ENCODE data around the gene CPN2.
A peak's percentile ranks its signal among the peaks of the same experiment; 100 is the strongest.

CPN2 gene

DNA sequence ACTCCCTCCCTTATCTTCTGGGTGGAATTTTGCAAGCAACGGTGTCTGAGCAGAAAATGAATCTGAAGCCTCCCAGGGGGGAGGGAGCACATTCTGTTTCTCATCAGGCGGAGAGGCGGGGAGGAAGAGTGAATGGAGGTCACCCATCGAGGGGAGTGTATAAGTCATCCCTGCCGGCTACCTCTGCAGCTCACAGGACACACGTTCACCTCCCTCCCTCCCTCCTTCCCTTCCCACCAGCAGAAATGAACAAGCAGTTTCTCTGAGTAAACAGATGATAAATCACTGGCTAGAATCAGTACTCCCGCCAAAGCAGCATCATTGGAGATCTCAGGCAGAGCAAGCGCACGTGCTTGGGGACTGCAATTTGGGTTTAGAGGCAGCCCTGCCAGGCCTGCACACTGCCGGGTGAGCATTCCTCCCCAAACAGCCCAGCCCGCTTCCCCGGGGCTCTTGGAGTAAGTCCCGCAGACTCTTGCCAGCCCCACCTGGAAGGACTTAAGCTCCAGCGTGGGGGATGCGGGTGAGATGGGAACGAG lies 38.3 kb downstream of the CPN2 start:
- no peak for DNase-seq

DNA sequence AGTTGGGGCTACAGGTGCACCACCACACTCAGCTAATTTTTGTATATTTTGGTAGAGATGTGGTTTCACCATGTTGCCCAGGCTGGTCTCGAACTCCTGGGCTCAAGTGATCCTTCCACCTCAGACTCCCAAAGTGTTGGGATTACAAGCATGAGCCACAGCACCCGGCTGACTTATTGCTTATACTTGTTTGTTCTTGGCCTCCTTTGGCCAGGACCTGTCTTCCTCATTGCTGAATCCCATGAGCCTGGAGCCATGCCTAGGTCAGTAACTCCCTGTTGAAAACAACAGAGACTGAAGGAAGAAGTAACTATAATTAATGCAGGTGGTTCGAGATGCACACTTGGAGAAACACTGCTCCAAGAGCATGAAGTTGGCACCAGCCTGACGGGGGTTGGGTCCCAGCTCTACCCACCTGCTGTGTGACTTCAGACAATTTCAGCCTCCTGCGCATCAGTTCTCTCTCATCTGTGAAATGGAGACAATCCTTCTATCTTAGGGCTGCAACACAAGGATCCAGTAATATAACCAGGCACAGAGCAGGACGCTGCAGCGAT lies 38.9 kb downstream of the CPN2 start:
- no peak for DNase-seq

DNA sequence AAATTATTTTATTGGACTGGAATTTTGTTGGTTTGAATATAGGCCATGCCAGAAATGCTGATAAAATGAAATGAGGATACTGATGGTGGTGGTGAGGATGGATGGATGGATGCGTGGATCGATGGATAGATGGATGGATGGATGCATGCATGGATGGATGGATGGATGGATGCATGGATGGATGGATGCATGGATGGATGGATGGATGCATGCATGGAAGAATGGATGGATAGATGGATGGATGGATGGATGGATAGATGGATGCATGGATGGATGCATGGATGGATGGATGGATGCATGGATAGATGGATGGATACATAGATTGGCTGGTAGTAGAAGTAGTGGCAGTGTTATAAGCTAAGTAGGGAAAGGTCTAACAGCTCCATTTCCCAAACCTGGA lies 40.1 kb downstream of the CPN2 start:
- no peak for DNase-seq

DNA sequence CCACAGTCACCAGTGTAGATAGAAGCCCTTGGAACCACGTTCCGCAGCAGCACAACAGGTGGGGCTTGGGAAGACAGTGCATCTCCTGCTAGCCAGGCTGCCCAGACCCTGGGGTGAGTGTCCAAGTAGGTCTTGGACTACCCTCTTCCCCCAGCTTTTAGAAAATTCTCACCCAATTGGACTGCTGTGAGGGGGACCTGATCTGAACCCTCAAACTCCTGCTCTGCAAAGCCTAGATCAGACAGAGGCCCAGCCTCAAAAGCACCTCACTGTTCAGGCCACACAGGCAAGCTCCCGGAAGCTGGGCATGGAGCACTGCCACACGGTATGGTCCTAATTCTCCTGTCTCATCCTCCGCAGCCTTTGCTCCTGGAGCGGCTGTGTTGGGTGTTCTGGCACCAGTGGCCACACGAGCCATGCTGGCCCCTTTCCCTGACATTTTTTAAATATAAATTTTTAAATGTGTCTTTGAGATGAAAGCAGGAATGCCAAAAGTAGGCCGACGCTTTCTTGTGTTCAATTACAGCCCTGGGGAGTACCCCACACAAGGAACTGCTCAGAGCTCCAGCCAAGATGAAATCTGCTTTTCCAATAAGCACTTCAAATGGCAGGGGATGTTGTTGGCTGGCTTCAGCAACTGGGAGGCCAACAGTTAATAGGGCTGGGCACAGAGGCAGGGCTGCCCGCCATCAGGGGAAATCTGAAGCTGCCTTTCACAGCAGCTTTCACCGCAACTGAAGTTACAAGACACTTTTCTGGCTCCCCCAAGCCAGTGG lies 40.9 kb downstream of the CPN2 start:
- DNase-seq, result no peak

DNA sequence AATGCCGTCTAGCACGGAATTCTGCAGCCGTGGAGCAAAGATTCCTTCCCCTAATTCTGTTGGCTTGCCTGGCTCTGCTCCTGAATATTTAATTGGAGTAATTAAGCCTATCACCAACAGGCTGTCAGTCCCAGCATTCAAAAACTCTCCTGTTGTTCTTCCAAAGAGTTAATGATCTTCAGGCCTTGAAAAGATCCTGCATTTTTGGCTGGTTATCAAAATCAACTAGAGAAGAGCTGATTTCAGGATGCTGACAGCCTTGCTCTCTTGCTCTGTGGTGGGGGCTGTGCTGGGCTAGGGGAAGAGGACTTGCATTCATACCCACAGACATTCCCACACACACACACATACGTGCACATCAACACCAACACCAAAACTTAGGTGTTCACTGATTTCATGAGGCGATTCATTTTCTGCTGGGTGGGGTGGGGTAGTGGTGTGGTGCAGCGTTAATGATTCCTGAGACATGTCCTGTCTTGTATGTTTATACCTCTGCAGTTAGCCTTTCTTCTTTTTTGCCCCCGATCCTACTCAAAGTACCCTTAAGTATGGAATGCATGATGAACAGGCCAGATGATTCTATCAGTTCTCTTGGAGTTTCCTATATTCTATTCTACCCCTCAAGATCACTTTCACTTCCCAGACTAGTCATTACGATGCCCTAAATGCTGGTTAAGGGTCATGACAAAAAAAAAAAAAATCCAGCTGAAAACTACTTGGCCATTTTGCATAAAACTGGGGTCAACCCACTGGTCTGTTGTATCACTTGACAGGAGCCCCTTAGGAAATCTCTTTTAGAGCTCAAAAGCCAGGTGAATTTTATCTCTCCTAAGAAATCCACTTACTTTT lies 42.3 kb downstream of the CPN2 start:
- no peak for DNase-seq

DNA sequence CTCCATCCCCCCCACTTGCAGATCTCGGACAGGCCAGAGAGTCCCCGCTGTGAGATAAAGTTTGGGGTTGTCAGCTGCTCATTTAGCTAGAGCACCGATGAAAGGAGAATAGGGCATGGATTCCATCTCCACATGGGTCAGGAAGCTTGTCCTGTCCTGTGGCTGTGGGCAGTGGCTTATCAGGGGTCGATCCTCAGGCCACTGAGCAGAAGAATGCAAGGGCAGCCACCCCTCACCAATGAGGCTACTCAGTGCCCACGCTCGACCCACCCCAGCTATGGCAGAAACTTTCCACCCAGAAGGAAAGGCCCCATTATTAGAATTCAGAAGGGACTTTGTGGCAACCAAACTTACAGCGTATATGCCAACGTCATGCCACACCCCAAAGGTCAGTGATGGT lies 43.3 kb downstream of the CPN2 start:
- DNase-seq, result no peak

DNA sequence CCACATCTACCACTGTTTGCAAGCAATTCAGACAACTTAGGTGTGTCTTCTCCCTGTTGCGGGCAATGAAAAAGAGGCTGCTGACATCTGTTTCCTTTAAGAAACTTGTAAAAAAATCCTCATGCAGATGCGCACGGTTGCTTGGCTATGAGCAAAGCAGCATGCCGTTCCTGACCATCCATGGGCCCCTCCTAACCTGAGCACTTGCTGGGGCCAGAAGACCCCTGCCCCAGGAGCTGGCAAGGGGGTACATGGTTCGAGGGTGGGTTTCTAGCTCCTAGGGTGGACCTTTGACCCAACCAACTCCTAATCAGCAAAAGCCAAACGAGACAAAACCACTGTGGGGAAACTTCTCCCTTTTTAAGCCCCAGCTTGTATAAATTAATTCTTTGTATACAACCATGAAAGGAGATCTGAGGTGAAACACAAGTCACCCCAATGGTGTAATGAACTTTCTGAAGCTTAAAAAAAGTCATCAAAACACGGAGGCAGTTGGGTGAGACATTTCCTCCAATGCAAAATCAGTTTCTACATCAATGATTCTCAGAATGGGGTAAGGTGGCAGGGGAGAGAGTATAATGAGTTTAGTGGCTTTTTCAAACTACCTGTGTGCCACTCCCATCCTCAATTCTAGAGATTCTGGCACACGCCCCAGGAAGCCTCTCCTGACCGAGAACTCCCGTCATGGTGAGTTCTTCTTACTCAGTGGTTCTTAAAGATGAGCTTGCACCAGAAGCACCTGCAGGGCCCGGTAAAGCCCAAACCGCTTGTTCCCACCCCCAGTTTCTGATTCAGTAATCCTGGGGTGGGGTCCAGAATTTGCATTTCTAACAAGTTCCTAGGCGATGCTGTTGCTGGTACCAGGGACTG lies 44.1 kb downstream of the CPN2 start:
- peak in 1 of 2 donors; percentile 38 for DNase-seq

DNA sequence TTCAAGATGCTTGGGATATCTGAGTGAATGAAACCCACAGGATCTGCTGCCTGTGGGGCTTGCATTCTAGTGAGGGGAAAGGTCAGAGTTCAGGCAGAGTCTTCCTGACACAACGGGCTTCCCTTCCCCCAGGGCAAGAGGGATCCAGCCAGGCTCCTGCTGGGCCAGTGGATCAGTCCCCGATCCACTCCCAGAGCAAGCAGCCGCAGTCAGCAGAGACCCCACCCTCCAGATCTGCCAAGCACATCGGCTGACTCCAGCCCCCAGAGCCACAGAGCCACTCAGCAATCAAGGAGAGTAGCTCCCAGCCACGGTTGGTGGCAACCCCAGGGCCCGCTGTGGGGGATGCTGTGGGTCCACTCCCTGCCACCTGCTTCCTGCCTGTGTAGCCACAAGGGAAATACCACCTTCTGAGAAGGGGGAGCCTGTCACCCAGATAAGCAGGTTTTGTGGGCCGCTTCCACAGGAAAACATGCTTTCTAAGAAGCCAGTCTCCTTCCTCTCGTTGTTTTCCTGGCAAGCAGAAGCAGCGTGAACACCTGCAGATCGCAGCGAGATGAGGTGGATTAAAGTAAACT lies 44.9 kb downstream of the CPN2 start:
- DNase-seq, result peak; percentile 61 to 76

DNA sequence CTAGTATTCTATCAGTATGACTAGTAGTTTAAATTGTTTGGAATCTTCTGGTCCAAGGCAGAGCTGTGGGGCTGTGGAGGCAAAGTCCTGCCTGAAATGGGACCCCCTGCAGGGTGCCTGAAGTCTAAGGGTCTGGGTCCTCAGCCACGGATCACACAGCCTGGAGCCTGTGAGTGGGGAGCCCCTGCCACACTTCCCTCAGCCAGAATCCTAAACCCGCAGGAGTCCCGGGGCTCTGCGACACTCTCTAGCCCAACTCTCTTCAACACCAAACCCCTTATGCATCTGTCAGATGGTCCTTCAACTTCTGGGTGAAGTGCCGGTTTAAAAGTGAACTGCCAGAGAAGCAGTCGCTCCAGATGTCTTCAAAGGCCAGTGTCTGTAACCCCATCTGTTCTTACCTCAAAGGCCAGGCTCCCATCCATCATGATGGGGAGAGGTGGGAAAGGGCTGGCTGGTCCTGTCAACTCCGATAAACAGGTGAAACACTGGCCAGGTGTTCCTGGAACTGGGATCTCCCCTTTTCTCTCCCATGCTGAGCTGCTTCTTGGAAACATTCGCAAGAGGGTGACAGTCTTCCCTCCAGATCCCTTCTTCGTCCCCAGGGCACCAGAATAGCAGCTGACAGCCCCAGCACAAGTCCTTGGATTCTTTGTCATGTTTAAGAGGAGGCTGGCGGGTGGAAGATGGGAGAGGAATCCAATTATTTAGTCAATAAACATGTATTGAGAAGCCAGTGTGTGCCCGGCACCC lies 45.6 kb downstream of the CPN2 start:
- DNase-seq, result no peak

DNA sequence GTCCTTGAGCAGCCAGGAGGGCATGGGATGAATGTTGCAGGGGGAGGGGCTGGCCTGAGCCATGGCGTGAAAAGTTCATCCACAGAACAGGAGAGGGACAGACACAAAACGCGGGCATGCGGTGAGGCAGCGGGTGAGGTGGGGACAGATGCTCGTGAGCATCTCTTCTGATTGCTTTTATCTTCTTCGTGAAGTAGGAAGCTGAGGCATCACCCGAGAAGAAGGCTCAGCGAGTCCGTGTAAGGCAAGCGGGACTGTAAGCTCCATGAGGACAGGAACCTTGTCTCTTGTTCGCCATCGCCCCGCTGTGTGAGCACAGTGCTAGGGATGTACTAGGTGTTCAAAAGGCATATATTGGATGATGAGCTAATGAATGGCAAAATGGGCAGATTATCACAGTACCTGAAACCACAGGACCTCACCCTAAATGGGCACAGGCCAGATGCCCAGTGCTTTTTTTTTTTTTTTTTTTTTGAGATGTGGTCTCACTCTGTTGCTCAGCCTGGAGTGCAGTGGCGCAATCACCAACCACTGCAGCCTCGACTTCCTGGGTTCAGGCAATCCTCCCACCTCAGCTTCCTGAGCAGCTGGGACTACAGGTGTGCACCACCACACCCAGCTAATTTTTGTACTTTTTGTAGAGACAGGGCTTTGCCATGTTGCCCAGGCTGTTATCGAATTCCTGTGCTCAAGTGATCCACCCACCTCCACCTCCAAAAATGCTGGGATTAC lies 46.8 kb downstream of the CPN2 start:
- no peak for DNase-seq

DNA sequence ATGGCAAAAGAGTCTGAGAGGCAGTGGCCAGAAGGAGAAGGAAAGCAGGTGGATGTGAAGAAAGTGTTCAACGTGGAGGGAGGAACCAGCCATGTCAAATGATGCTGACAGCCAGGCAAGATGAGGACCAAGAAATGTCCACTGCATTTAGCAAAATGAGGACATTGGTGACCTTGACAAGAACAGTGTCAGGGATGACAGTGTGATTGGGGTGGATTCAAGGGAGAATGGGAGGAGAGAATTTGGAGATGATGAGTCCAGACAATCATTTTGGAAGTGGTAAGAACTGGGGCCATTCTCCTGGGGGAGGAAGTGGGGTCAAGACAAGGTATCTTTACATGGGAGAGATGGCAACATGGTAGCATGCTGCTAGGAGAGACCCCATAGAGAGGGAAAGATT lies 47.4 kb downstream of the CPN2 start:
- no peak for DNase-seq

DNA sequence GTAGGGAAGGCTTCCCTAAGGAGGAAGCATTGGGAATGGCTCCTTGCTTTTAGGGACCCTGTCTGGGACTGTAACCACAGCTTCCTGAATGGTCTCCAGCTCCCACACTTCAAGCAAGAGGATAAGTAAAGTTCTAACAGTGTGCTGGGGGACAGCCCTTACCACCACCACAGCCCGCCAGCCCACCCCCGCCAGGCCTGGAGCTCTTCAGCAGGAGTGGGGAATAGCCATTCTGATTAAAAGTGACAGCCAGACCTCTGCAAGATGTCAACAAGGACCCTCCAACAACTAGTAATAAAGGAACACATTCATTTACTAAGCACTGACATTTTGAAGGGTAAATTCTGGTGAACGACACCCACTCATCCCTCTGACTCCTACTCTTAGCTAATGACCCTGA lies 49.4 kb downstream of the CPN2 start:
- no peak for DNase-seq

DNA sequence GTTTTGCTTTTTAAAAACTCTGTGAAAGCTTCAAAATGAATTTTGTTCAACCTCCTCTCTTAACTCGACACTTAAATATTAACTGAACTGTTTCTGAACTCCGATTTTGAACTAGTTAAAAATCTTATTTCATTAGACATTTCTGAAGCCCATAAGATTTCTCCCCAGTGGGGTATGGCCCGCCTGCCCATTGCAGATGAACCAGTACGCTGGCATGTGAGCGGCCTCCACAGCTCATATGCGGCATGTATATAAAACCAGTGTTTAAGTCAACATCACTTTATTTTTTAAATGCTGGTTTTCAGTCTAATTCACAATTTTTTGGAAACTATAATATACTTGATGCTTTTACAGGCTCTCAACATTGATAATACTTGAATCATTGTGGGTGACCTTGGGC lies 50.2 kb downstream of the CPN2 start:
- no peak for DNase-seq

DNA sequence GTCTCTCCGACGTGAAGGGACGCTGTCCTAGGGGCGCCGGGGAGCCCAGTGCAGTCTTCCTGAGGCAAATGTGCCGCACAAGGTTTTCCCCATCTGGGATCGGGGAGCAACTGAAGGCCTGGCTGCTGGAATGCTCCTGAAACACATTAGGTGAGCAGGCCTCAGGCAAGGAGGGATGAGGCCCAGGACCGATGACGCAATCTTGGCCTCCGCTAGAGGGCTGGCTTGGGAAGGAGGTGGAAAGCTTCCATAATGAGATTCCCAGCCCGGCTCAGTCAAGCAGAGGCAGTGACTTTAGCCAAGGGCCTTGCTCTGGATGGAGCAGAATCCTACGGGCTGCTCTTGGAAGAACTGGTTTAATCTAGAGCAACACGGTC lies 50.8 kb downstream of the CPN2 start:
- no peak for DNase-seq

DNA sequence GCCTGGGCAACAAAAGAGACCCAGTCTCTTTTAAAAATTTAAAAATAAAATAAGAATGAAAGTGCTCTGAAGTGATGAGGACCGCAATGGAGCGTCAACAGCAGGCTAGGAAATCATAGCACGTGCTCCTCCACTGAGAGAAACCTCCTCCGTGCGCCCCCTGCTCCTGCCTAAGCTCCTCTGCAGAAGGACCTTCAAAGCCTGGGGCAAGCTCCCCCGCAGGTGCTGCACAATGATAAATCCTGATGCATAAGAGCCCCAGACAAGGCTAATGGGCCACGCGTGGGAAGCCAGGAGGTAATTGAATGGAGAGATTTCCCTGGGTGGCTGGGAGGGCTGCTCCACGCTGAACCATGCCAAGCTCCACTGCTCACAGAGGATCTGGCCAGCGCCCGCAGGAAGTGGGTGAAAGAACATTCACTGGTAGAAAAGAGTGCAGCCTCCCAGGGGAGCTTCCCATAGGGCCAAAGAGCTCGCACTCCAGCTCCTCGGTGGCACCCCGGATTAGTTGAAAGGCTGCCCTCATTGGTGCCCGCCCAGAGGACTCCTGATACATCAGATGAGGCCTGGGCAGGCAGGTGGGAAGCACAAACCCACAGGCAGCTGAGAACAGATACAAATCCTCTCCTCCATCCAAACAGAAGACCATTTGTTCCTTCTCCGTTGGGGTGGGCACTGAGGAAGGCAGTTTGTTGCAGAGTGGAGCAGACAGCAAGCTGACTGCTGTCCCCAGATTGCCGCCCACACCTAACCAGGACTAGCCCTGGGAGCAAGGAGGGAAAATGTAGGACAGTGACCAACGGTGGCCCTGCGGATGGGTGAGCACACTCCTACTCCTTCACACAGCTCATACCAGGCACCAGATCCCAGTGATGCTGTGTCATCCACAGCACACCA lies 52.5 kb downstream of the CPN2 start:
- DNase-seq, result no peak

DNA sequence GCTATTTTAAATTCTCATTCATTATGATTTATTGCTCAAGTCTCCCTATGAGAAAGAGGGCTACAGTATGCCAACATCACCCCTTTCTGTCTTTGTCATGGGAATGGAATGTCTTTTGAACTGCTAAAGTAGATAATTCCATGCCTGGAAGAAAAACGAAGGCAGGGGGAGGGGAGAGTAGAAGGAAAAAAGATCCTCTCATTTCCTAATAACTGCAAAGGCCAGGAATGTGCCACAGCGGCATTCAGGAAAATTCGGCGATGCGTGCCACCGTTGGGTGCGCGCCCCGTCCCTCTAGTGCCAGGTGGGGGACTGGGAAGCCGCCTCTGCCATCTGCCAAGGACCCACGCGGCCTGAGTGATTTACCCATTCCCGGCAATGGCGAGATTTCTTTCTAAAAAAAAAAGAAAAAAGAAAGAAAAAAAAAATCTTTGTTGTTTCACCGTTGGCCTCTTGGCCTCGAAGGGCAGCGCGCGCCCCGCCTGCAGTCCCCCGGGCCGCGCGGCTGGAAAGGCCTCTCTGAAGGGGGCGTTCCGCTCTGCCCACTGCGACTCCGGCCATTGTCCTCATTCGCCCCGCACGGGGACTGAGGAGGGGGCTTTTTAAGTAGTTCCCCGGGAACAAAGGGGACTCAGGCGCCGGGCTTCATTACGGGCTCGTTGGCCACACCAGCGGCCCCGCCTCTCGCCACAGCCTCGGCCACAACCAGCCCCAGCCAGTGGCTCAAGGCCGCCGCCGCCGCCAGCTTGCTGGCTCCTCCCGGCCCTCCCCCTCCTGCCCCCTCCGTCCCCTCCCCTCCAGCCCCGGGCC lies 54.5 kb downstream of the CPN2 start:
- DNase-seq, result no peak

DNA sequence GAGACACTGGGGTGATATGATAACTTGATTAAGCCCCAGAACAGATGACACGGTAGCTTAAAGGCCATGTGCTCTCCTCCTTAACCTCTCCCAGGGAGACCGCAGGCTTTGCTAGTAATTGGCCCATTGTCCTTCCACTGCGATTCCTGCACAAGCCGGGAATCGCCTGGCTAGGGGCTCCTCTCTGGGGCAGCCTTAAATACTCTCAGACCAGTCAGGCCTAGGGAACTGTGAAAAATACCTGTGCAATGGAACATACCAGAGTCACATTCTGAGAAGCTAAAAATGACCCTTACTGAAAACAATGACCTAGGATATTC lies 56.3 kb downstream of the CPN2 start:
- DNase-seq, result no peak

DNA sequence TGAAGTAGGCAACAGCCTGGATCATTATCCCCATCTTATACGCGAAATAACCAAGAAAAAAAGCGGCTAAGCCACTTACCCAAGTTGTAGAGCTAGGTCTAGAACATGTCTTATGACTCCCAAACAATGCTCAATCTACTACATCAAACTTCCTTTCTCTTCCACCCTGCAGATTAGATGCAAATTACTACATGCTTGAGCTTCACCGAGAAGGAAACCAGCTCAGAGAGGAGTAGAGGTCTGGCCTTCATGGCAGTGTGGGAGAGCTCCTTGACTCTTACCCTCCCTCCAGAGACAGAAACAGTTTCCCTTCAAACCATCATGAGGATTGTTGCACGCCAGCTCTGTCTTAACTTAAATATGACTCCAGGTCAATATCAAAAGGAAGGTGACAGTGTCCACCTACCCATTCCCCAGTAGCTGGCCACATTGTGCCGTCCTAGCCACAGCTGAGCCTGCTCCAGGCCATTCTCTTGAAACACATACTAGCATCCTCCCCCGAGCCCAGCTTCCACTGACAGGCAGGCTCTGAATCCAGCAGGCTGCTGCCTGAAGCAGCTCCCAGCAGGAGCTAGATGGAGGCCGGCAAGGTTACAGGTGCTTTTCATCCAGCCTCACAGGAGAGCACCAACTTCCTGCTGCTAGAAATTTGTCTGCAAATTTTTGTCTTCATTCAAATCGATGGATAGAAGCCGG lies 56.8 kb downstream of the CPN2 start:
- DNase-seq, result no peak

All from CD4-positive, alpha-beta T cell treated with Interleukin-1 beta for 1 hour (primary cell).